Hepatocyte (in vitro differentiated cells): Measurements from ENCODE around the gene SLC5A5. TPM values are rescaled to one million over a fixed set of nuclear protein-coding genes. Genes with fewer than 3 reads are reported as not detected.
"Not testable (repeated sequence)": the region's sequence is repeated elsewhere in the genome, so short reads cannot be mapped to it uniquely, and the experiment has no call there.

ENCODE experiments used
- DNase-seq: peaks from one replicate; pipeline ENCODE4 v3.0.0-alpha.2; 2016; ENCODE audit warnings: low spot score
- H2AFZ ChIP-seq: fragments of 200-600 bp; sonication (generic); 2 replicates; pipeline ENCODE4 v1.6.0; 2016; ENCODE audit warnings: antibody characterized with exemption, mild to moderate bottlenecking
- H3K27ac ChIP-seq: fragments of 200-600 bp; sonication (generic); 2 replicates; pipeline ENCODE4 v1.5.1; 2016; ENCODE audit warnings: mild to moderate bottlenecking
- H3K27me3 ChIP-seq: fragments of 200-600 bp; sonication (generic); 2 replicates; pipeline ENCODE4 v1.6.1; 2016
- H3K36me3 ChIP-seq: fragments of 200-600 bp; sonication (generic); replicated peaks from 2 replicates; pipeline ENCODE4 v1.5.1; 2016; ENCODE audit warnings: low read depth; ENCODE audit not compliant: insufficient read depth
- H3K4me1 ChIP-seq: fragments of 200-600 bp; sonication (generic); 2 replicates; pipeline ENCODE4 v1.5.1; 2016; ENCODE audit warnings: mild to moderate bottlenecking, moderate library complexity; ENCODE audit not compliant: insufficient read depth
- H3K4me2 ChIP-seq: fragments of 200-600 bp; sonication (generic); 2 replicates; pipeline ENCODE4 v1.6.0; 2016
- H3K4me3 ChIP-seq: fragments of 200-600 bp; sonication (generic); 2 replicates; pipeline ENCODE4 v1.5.1; 2016; ENCODE audit warnings: mild to moderate bottlenecking
- H3K79me2 ChIP-seq: fragments of 200-600 bp; sonication (generic); 2 replicates; pipeline ENCODE4 v1.6.0; 2017; ENCODE audit warnings: mild to moderate bottlenecking
- H3K9me2 ChIP-seq: fragments of 200-600 bp; sonication (generic); replicated peaks from 2 replicates; pipeline ENCODE4 v1.6.0; 2017; ENCODE audit warnings: mild to moderate bottlenecking; ENCODE audit not compliant: insufficient read depth
- H3K9me3 ChIP-seq: fragments of 200-600 bp; sonication (generic); 2 replicates; pipeline ENCODE4 v1.5.1; 2016; ENCODE audit warnings: low read depth, mild to moderate bottlenecking
- H4K20me1 ChIP-seq: fragments of 200-600 bp; sonication (generic); 2 replicates; pipeline ENCODE4 v1.6.0; 2016; ENCODE audit warnings: mild to moderate bottlenecking; ENCODE audit not compliant: insufficient read depth, poor library complexity, severe bottlenecking
- EZH2 ChIP-seq: fragments of 200-600 bp; sonication (generic); IDR thresholded peaks from 2 replicates; pipeline ENCODE4 v1.6.1; 2016; ENCODE audit warnings: antibody characterized with exemption, mild to moderate bottlenecking, borderline replicate concordance
- EZH2phosphoT487 ChIP-seq: fragments of 200-600 bp; sonication (generic); IDR thresholded peaks from one replicate; pipeline ENCODE4 v1.6.1; 2018; ENCODE audit warnings: antibody characterized with exemption, mild to moderate bottlenecking, low read depth, moderate library complexity; ENCODE audit not compliant: unreplicated experiment, severe bottlenecking
- WGBS: methylation state at CpG from one replicate; pipeline ENCODE4 v1.1.6; 2016; ENCODE audit warnings: low lambda C conversion rate; ENCODE audit errors: missing lambda C conversion rate; 5-methylcytosine and 5-hydroxymethylcytosine counted together
- polyA plus RNA-seq: library from polyadenylated mRNA; unstranded; fragments of >200 nt; fragmentation: Nextera tagmentation; extraction: Ambion mirVana; gene quantifications from 2 replicates; pipeline ENCODE4 v1.2.1, GENCODE V29; 2016
- total RNA-seq: library from RNA; depleted of rRNA; stranded (reverse); fragments of >200 nt; gene quantifications from 2 replicates; pipeline ENCODE4 v1.2.3, GENCODE V29; 2014
- TF ChIP-seq, protein P1 (sequence below): fragments of 200-600 bp; sonication (generic); IDR thresholded peaks from 2 replicates; pipeline ENCODE4 v1.5.1; 2016; ENCODE audit warnings: antibody characterized with exemption, mild to moderate bottlenecking; ENCODE audit not compliant: poor library complexity

The SLC5A5 gene
- total and polyA plus RNA-seq, 2 experiments from 2014 or later = 0.03 TPM; not detected in 1

DNA sequence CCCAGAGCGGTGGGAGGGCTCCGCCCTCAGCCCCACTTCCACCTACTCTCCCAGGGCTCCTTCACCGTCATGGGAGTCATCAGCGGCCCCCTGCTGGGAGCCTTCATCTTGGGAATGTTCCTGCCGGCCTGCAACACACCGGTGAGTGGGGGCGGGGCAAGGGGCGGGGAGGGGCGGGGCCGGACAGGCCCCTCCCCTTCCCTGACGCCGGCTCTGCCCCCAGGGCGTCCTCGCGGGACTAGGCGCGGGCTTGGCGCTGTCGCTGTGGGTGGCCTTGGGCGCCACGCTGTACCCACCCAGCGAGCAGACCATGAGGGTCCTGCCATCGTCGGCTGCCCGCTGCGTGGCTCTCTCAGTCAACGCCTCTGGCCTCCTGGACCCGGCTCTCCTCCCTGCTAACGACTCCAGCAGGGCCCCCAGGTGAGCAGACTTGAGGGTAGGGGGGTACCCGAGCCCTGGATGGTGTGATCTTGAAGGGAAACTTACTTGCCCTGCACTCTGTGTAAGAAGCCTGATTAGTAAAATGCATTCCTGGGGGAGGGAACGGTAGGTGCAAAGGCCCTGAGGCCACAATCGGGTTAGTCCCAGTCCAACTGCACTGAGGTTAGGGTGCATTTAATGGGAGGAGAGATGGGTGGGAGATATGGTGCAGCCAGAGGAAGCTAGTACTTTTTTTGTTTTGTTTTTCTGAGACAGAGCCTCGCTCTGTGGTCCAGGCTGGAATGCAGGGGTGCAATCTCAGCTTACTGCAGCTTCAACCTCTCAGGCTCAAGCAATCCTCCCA is 12.1 kb downstream of the SLC5A5 start:
- Histone ChIP-seq H3K79me2 (no peaks in the 10 kb centered on the region), H3K9me3 (no peaks in the 10 kb centered on the region), H4K20me1 (no peaks in the 10 kb centered on the region), H3K36me3 (no peaks in the 10 kb centered on the region), H3K4me1 (no peaks in the 10 kb centered on the region), H3K4me3 (no peak overlapping the region), H2AFZ (no peak overlapping the region), H3K9me2 (no peaks in the 10 kb centered on the region), H3K4me2 (no peak overlapping the region), H3K27me3 (no peaks in the 10 kb centered on the region), H3K27ac (no peak overlapping the region)
- TF ChIP-seq EZH2phosphoT487 = no peak
- no peak for TF ChIP-seq EZH2
- WGBS = 88% methylated on average over 16 of the region's 33 CpGs
- no peak for DNase-seq

- no peaks in the 10 kb centered on the region for H3K36me3 ChIP-seq
- no peaks in the 10 kb centered on the region for H4K20me1 ChIP-seq
- no peaks in the 10 kb centered on the region for H3K79me2 ChIP-seq
- no peak overlapping the region for H3K27ac ChIP-seq
- H3K9me3 ChIP-seq = no peaks in the 10 kb centered on the region
- H3K4me1 ChIP-seq = no peaks in the 10 kb centered on the region
- H3K4me2 ChIP-seq = no peak overlapping the region
- H3K9me2 ChIP-seq = no peaks in the 10 kb centered on the region
- TF ChIP-seq, protein P1, sequence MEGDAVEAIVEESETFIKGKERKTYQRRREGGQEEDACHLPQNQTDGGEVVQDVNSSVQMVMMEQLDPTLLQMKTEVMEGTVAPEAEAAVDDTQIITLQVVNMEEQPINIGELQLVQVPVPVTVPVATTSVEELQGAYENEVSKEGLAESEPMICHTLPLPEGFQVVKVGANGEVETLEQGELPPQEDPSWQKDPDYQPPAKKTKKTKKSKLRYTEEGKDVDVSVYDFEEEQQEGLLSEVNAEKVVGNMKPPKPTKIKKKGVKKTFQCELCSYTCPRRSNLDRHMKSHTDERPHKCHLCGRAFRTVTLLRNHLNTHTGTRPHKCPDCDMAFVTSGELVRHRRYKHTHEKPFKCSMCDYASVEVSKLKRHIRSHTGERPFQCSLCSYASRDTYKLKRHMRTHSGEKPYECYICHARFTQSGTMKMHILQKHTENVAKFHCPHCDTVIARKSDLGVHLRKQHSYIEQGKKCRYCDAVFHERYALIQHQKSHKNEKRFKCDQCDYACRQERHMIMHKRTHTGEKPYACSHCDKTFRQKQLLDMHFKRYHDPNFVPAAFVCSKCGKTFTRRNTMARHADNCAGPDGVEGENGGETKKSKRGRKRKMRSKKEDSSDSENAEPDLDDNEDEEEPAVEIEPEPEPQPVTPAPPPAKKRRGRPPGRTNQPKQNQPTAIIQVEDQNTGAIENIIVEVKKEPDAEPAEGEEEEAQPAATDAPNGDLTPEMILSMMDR = no peak
- TF ChIP-seq EZH2phosphoT487 (no peak), EZH2 (no peak)
- no peak overlapping the region for H2AFZ ChIP-seq
- DNase-seq = no peak
- H3K27me3 ChIP-seq = no peaks in the 10 kb centered on the region
- WGBS = 86% methylated on average over 7 of the region's 7 CpGs
- no peak overlapping the region for H3K4me3 ChIP-seq
Measured at GRCh38 chr19:17886515-17886914, 14.8 kb downstream of the SLC5A5 start.

GRCh38 chr19:17887221-17887620 is 15.5 kb downstream of the SLC5A5 start:
- not testable (repeated sequence) for H3K4me3 ChIP-seq, H3K4me1 ChIP-seq, H3K79me2 ChIP-seq, DNase-seq, H2AFZ ChIP-seq, H3K9me3 ChIP-seq, H3K27ac ChIP-seq, H3K4me2 ChIP-seq, H3K27me3 ChIP-seq, H3K36me3 ChIP-seq, H3K9me2 ChIP-seq, H4K20me1 ChIP-seq
- WGBS = 88% methylated on average over 4 of the region's 4 CpGs

- no peaks in the 10 kb centered on the region for H3K27me3 ChIP-seq
- no peak overlapping the region for H3K27ac ChIP-seq
- DNase-seq = no peak
- H3K4me2 ChIP-seq = no peak overlapping the region
- H3K4me3 ChIP-seq = no peak overlapping the region
- WGBS = 72% methylated on average over 7 of the region's 7 CpGs
- no peaks in the 10 kb centered on the region for H3K36me3 ChIP-seq
- no peaks in the 10 kb centered on the region for H3K9me3 ChIP-seq
- no peak overlapping the region for H2AFZ ChIP-seq
- no peaks in the 10 kb centered on the region for H3K79me2 ChIP-seq
- no peaks in the 10 kb centered on the region for H4K20me1 ChIP-seq
- no peaks in the 10 kb centered on the region for H3K4me1 ChIP-seq
- no peaks in the 10 kb centered on the region for H3K9me2 ChIP-seq
- TF ChIP-seq, protein P1 = no peak
- TF ChIP-seq EZH2 (no peak), EZH2phosphoT487 (no peak)
Measured at GRCh38 chr19:17888260-17888659, 16.5 kb downstream of the SLC5A5 start.
